Astrocyte of the spinal cord (primary cell): Measurements from ENCODE around the gene RTL10.

Source experiments
- DNase-seq: peaks from one replicate; pipeline ENCODE4 v3.0.0; 2011; ENCODE audit warnings: low read depth, low spot score
- H3K4me3 ChIP-seq: 2 replicates; pipeline ENCODE4 v1.5.1; 2011; ENCODE audit warnings: low read depth, mild to moderate bottlenecking, low read length, moderate library complexity
- in situ Hi-C: cut with HindIII; loops from 2 replicates; pipeline ENCODE4 v1.10.0; 2017; ENCODE audit warnings: low sequenced_read_pairs
- TF ChIP-seq, protein P1 (sequence below): IDR thresholded peaks from 2 replicates; pipeline ENCODE4 v1.5.1; 2012; ENCODE audit warnings: low read depth, mild to moderate bottlenecking, low read length, inconsistent platforms

Gene RTL10

DNA sequence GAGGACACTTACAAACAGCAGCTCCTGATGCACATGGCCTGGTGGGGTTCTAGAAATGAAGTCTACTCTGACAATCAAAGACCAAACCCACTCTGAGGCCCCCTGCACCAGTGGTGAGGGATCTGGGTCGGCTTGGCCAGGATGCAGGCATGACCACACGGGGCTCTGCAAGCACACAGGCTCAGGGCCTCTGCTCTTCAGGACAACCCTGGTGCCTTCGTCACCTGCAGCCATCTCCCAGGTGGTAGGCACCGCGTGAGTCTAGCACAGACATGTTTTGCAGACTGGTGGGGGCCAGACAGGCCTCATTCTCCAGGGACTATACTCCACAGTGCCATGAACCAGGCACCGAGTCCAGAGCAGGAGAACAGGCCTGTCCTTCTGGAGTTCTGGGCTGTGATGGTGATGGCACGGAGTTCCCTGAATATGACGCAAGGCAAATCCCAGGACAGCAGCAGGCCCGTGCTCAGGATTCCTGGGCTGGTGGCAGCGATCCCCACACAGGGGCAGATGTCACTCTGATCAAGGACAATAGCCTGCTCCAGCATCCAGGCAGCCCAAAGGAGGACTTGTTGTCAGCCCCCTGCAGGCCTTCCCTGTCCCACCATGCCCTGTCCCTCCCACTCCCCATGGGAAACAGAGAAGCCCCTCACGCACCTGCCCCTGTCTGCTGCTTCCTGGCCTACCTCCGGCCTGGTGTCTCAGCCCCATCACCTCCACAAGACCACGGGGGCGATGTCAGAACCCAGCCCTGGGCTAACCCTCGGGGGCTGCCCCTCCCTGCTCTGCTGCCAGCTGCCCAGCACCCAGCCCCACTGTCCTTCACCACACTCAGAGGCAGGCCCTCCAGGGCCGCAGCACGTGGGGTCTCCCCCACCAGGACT is 36.1 kb downstream of the RTL10 start:
- in situ Hi-C loops = no loop called here
- TF ChIP-seq, protein P1, sequence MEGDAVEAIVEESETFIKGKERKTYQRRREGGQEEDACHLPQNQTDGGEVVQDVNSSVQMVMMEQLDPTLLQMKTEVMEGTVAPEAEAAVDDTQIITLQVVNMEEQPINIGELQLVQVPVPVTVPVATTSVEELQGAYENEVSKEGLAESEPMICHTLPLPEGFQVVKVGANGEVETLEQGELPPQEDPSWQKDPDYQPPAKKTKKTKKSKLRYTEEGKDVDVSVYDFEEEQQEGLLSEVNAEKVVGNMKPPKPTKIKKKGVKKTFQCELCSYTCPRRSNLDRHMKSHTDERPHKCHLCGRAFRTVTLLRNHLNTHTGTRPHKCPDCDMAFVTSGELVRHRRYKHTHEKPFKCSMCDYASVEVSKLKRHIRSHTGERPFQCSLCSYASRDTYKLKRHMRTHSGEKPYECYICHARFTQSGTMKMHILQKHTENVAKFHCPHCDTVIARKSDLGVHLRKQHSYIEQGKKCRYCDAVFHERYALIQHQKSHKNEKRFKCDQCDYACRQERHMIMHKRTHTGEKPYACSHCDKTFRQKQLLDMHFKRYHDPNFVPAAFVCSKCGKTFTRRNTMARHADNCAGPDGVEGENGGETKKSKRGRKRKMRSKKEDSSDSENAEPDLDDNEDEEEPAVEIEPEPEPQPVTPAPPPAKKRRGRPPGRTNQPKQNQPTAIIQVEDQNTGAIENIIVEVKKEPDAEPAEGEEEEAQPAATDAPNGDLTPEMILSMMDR = no peak
- no peak overlapping the region for H3K4me3 ChIP-seq
- DNase-seq = no peak

GRCh38 chr22:19816372-19817119 is 38.1 kb downstream of the RTL10 start:
- TF ChIP-seq, protein P1 = no peak
- no peak overlapping the region for H3K4me3 ChIP-seq
- no peak for DNase-seq
- in situ Hi-C loops = no loop called here

DNA sequence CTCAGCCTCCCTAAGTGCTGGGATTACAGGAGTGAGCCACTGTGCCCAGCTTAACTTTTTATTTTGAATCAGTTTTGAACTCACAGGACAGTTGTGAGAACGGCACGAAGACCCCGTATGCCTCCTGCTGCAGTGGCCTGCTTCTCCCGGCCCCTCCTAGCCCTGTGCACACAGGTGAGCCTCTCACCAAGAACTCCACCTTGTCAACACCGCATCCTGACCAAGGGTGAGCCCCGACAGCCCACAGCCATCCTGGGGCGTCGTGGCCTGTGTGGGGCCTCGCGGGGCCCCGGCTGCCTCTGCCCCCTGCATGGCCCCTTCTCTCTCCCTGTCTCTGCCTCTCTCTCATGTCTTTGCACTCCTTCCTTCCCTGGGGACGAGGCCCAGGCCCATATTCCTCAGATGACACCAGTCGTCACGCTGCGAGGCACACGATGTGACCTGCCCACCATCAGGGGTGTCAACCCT is 38.8 kb downstream of the RTL10 start:
- no peak for DNase-seq
- no peak overlapping the region for H3K4me3 ChIP-seq
- TF ChIP-seq, protein P1 = no peak
- in situ Hi-C loops = no loop called here

GRCh38 chr22:19815093-19815822 is 39.4 kb downstream of the RTL10 start:
- DNase-seq = no peak
- TF ChIP-seq, protein P1 = no peak
- H3K4me3 ChIP-seq = no peak overlapping the region
- in situ Hi-C loops = no loop called here

DNA sequence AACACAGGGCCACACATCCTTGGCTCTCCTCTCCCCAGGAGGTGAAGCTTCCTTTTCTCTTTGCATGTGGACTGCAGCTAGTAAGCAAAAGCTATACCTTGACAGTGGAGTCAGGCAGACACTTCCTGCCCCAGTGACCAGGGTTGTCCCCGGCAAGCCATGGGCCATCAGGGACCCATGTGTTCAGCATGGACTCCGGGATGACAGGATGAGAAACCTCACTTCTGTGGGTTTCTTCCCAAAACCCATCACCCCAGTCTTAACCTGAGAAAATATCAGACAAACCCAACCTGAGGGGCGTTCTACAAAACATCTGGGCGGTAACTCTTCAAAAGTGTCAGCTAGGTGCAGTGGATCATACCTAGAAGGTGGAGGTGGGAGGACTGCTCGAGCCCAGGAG is 40.2 kb downstream of the RTL10 start:
- no peak overlapping the region for H3K4me3 ChIP-seq
- no peak for DNase-seq
- in situ Hi-C loops = no loop called here
- TF ChIP-seq, protein P1 = no peak

DNA sequence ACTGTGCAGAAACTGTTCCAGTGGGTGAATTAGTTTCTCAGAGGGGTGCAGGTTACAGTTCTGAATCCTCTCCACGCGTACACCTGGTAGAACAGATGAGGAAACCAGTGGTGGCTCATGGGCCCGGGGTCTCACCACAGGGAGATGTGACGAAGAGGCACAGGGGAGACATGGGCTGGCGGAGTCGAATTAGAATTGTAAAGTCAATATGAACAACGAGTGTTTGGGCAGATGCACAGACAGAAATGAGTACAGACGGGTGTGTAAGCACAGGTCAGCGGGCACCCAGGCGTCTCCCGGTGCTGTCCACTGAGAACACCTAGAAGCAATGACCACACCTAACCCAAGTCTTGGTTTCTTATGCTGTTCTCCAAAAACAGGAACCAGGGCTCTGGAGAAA is 41.8 kb downstream of the RTL10 start:
- no peak overlapping the region for H3K4me3 ChIP-seq
- in situ Hi-C loops = no loop called here
- no peak for DNase-seq
- TF ChIP-seq, protein P1 = no peak
